Memory B cell (primary cell): ENCODE measurements around the gene PDZD2.
"Not testable (repeated sequence)": the region's sequence is repeated elsewhere in the genome, so short reads cannot be mapped to it uniquely, and the experiment has no call there.

Experiments
- ATAC-seq: fragments of 150-1000 bp; cut with Tn5 transposase; 2 replicates; pipeline ENCODE4 v1.10.0; 2021; ENCODE audit warnings: low read depth, mild to moderate bottlenecking, moderate library complexity
- DNase-seq, 2 donors: peaks; one replicate each; pipeline ENCODE4 v3.0.0; 2022; ENCODE audit warnings: low spot score in 2 of 2
- H3K27ac Mint-ChIP-seq: one replicate; pipeline ENCODE4 v1.8.0; 2022; ENCODE audit warnings: mild to moderate bottlenecking, moderate library complexity, mixed read lengths
- H3K27me3 Mint-ChIP-seq: one replicate; pipeline ENCODE4 v1.8.0; 2022; ENCODE audit warnings: mixed read lengths
- H3K36me3 Mint-ChIP-seq: one replicate; pipeline ENCODE4 v1.8.0; 2022; ENCODE audit warnings: mild to moderate bottlenecking, mixed read lengths
- H3K4me1 Mint-ChIP-seq: one replicate; pipeline ENCODE4 v1.8.0; 2022; ENCODE audit warnings: mixed read lengths
- H3K4me3 Mint-ChIP-seq: one replicate; pipeline ENCODE4 v1.8.0; 2022; ENCODE audit warnings: mild to moderate bottlenecking, moderate library complexity, mixed read lengths
- H3K9me3 Mint-ChIP-seq: one replicate; pipeline ENCODE4 v1.8.0; 2022; ENCODE audit warnings: mixed read lengths

PDZD2 gene

GRCh38 chr5:31767335-31768031 lies 128.6 kb downstream of the PDZD2 start:
- no peaks in the 10 kb centered on the region for H3K9me3 Mint-ChIP-seq
- no peak for DNase-seq
- no peaks in the 10 kb centered on the region for H3K4me1 Mint-ChIP-seq
- peaks cover 5% of the 10 kb centered on the region for H3K27me3 Mint-ChIP-seq
- H3K36me3 Mint-ChIP-seq: no peaks in the 10 kb centered on the region
- no peak overlapping the region for H3K27ac Mint-ChIP-seq
- H3K4me3 Mint-ChIP-seq: no peak overlapping the region
- ATAC-seq: no peak

- Mint-ChIP-seq H3K36me3 (no peaks in the 10 kb centered on the region), H3K4me1 (no peaks in the 10 kb centered on the region), H3K9me3 (no peaks in the 10 kb centered on the region), H3K27me3 (peaks cover 5% of the 10 kb centered on the region), H3K27ac (no peak overlapping the region), H3K4me3 (no peak overlapping the region)
- DNase-seq (no peak), ATAC-seq (no peak)
Observed at GRCh38 chr5:31768046-31768445, 129.1 kb downstream of the PDZD2 start.

- DNase-seq: no peak
- no peak for ATAC-seq
- peaks cover 5% of the 10 kb centered on the region for H3K27me3 Mint-ChIP-seq
- H3K4me3 Mint-ChIP-seq: no peak overlapping the region
- H3K9me3 Mint-ChIP-seq: no peaks in the 10 kb centered on the region
- H3K27ac Mint-ChIP-seq: no peak overlapping the region
- H3K4me1 Mint-ChIP-seq: no peaks in the 10 kb centered on the region
- H3K36me3 Mint-ChIP-seq: no peaks in the 10 kb centered on the region
Observed at GRCh38 chr5:31768784-31769183, 129.9 kb downstream of the PDZD2 start.

- no peak for ATAC-seq
- H3K9me3 Mint-ChIP-seq: no peaks in the 10 kb centered on the region
- H3K4me3 Mint-ChIP-seq: no peak overlapping the region
- peaks cover 5% of the 10 kb centered on the region for H3K27me3 Mint-ChIP-seq
- no peak overlapping the region for H3K27ac Mint-ChIP-seq
- no peaks in the 10 kb centered on the region for H3K36me3 Mint-ChIP-seq
- no peaks in the 10 kb centered on the region for H3K4me1 Mint-ChIP-seq
- no peak for DNase-seq
Observed at GRCh38 chr5:31769530-31769929, 130.6 kb downstream of the PDZD2 start.

- ATAC-seq: no peak
- Mint-ChIP-seq H3K4me1 (no peaks in the 10 kb centered on the region), H3K27ac (no peak overlapping the region), H3K27me3 (peaks cover 5% of the 10 kb centered on the region), H3K4me3 (no peak overlapping the region), H3K36me3 (no peaks in the 10 kb centered on the region), H3K9me3 (no peaks in the 10 kb centered on the region)
- DNase-seq: no peak
Observed at GRCh38 chr5:31770132-31770720, 131.3 kb downstream of the PDZD2 start.

- H3K4me3 Mint-ChIP-seq: no peak overlapping the region
- H3K36me3 Mint-ChIP-seq: no peaks in the 10 kb centered on the region
- DNase-seq (no peak), ATAC-seq (no peak)
- peaks cover 2% of the 10 kb centered on the region for H3K9me3 Mint-ChIP-seq
- no peaks in the 10 kb centered on the region for H3K4me1 Mint-ChIP-seq
- peaks cover 3% of the 10 kb centered on the region for H3K27me3 Mint-ChIP-seq
- H3K27ac Mint-ChIP-seq: no peak overlapping the region
Observed at GRCh38 chr5:31770998-31771397, 132.1 kb downstream of the PDZD2 start.

- Mint-ChIP-seq H3K36me3 (no peaks in the 10 kb centered on the region), H3K4me1 (no peaks in the 10 kb centered on the region), H3K4me3 (no peak overlapping the region), H3K9me3 (peaks cover 2% of the 10 kb centered on the region), H3K27ac (no peak overlapping the region), H3K27me3 (peaks cover 3% of the 10 kb centered on the region)
- ATAC-seq: no peak
- no peak for DNase-seq
Observed at GRCh38 chr5:31771500-31771899, 132.6 kb downstream of the PDZD2 start.

- not testable (repeated sequence) for H3K27me3 Mint-ChIP-seq, H3K9me3 Mint-ChIP-seq, H3K4me1 Mint-ChIP-seq, DNase-seq, H3K36me3 Mint-ChIP-seq, ATAC-seq, H3K27ac Mint-ChIP-seq, H3K4me3 Mint-ChIP-seq
Observed at GRCh38 chr5:31776294-31776693, 137.4 kb downstream of the PDZD2 start.

- DNase-seq: no peak
- H3K27ac Mint-ChIP-seq: no peak overlapping the region
- H3K36me3 Mint-ChIP-seq: no peaks in the 10 kb centered on the region
- peaks cover 2% of the 10 kb centered on the region for H3K27me3 Mint-ChIP-seq
- H3K4me1 Mint-ChIP-seq: no peaks in the 10 kb centered on the region
- ATAC-seq: no peak
- peaks cover 2% of the 10 kb centered on the region for H3K9me3 Mint-ChIP-seq
- no peak overlapping the region for H3K4me3 Mint-ChIP-seq
Observed at GRCh38 chr5:31776976-31777651, 138.2 kb downstream of the PDZD2 start.

- Mint-ChIP-seq H3K27me3 (peaks cover 2% of the 10 kb centered on the region), H3K27ac (no peak overlapping the region), H3K9me3 (no peaks in the 10 kb centered on the region), H3K36me3 (no peaks in the 10 kb centered on the region), H3K4me1 (no peaks in the 10 kb centered on the region), H3K4me3 (no peak overlapping the region)
- DNase-seq (no peak), ATAC-seq (no peak)
Observed at GRCh38 chr5:31781772-31782171, 142.8 kb downstream of the PDZD2 start.

- Mint-ChIP-seq H3K36me3 (no peaks in the 10 kb centered on the region), H3K4me1 (no peaks in the 10 kb centered on the region), H3K9me3 (no peaks in the 10 kb centered on the region), H3K4me3 (no peak overlapping the region), H3K27ac (no peak overlapping the region), H3K27me3 (peaks cover 2% of the 10 kb centered on the region)
- DNase-seq: no peak
- no peak for ATAC-seq
Observed at GRCh38 chr5:31783086-31783645, 144.2 kb downstream of the PDZD2 start.

GRCh38 chr5:31783731-31784130 lies 144.8 kb downstream of the PDZD2 start:
- Mint-ChIP-seq H3K27me3 (peaks cover 2% of the 10 kb centered on the region), H3K4me1 (no peaks in the 10 kb centered on the region), H3K4me3 (no peak overlapping the region), H3K27ac (no peak overlapping the region), H3K36me3 (no peaks in the 10 kb centered on the region), H3K9me3 (no peaks in the 10 kb centered on the region)
- DNase-seq (no peak), ATAC-seq (no peak)

GRCh38 chr5:31786090-31786631 lies 147.2 kb downstream of the PDZD2 start:
- Mint-ChIP-seq H3K27ac (no peak overlapping the region), H3K36me3 (no peaks in the 10 kb centered on the region), H3K27me3 (no peaks in the 10 kb centered on the region), H3K4me1 (no peaks in the 10 kb centered on the region), H3K4me3 (no peak overlapping the region), H3K9me3 (no peaks in the 10 kb centered on the region)
- DNase-seq: no peak
- ATAC-seq: no peak

- no peak for ATAC-seq
- no peak overlapping the region for H3K4me3 Mint-ChIP-seq
Observed at GRCh38 chr5:31794009-31794408, 155.1 kb downstream of the PDZD2 start.

More at GRCh38 chr5:31794009-31794408, 155.1 kb downstream of the PDZD2 start:
- Mint-ChIP-seq H3K9me3 (no peaks in the 10 kb centered on the region), H3K4me1 (no peaks in the 10 kb centered on the region), H3K36me3 (no peaks in the 10 kb centered on the region), H3K27ac (no peak overlapping the region), H3K27me3 (peaks cover 2% of the 10 kb centered on the region)
- no peak for DNase-seq
